HCT116 (cell line): ENCODE data around the gene CCND1. TPM values are rescaled to one million over a fixed set of nuclear protein-coding genes. Genes with fewer than 3 reads are reported as not detected.

Experiments used
- ATAC-seq: fragments of 200-7000 bp; cut with Tn5 transposase; 2 replicates; pipeline ENCODE4 v1.9.1; 2020; ENCODE audit warnings: mild to moderate bottlenecking, moderate library complexity
- BruUV-seq: library from RNA; stranded (reverse); fragments of 400-500 nt; replicated peaks from 2 replicates; lab custom pipeline; 2021; lab: Mats Ljungman, UMichigan
- CTCF ChIA-PET: fragments of 300-600 bp; sonication (Branson Sonifier 250); formaldehyde crosslinking; loops from one replicate; lab custom pipeline; 2021; ENCODE audit warnings: antibody characterized with exemption; lab: Charles Lee
- POLR2A ChIA-PET: fragments of 300-600, 350-600 bp; sonication (Branson Sonifier 250); formaldehyde crosslinking; loops from one replicate; lab custom pipeline; 2021; ENCODE audit warnings: antibody characterized with exemption; lab: Charles Lee
- RAD21 ChIA-PET, 2 experiments: fragments of 300-600 bp; sonication (Branson Sonifier 250); formaldehyde crosslinking; loops; one replicate each; lab custom pipeline; 2023; ENCODE audit warnings: low total read pairs in 2 of 2; ENCODE audit not compliant: uncharacterized antibody in 2 of 2, unreplicated experiment in 2 of 2, low non-redundant PET in 1 of 2; lab: Charles Lee
- DNase-seq: peaks from one replicate; pipeline ENCODE4 v3.0.0-alpha.2; 2010; ENCODE audit warnings: low read depth, low spot score
- H2AFZ ChIP-seq: fragments of 200-600 bp; shearing (Covaris generic), sonication (generic); 2 replicates; pipeline ENCODE4 v1.6.1; 2017; ENCODE audit warnings: low read depth, mixed run types, mixed read lengths, antibody characterized with exemption, low read length; ENCODE audit not compliant: poor library complexity, severe bottlenecking
- H3K27ac ChIP-seq: 2 replicates; pipeline ENCODE4 v1.5.1; 2012; ENCODE audit warnings: low read depth, low read length
- H3K27me3 ChIP-seq: fragments of 200-600 bp; sonication (generic); 2 replicates; pipeline ENCODE4 v1.6.1; 2016; ENCODE audit warnings: mixed run types, low read length, mixed read lengths; ENCODE audit not compliant: insufficient read depth
- H3K36me3 ChIP-seq, 2 experiments: fragments of 200-500 bp in 1 of 2; fragments of 200-600 bp in 1 of 2; sonication (Bioruptor generic) in 1 of 2; sonication (generic) in 1 of 2; 2 replicates each; pipeline versions ENCODE4 v1.5.1 to v1.6.1; 2014 to 2016; ENCODE audit warnings: low read length in 2 of 2, inconsistent platforms in 1 of 2, mixed read lengths in 1 of 2, mixed run types in 1 of 2; ENCODE audit not compliant: insufficient read depth in 2 of 2, control insufficient read depth in 1 of 2
- H3K4me1 ChIP-seq, 2 experiments: fragments of 200-600 bp in 1 of 2; sonication (generic) in 1 of 2; 2 replicates each; pipeline versions ENCODE4 v1.5.1 to v1.6.1; 2012 to 2017; ENCODE audit warnings: low read length in 2 of 2, inconsistent platforms in 1 of 2, mild to moderate bottlenecking in 1 of 2, mixed read lengths in 1 of 2, mixed run types in 1 of 2, moderate library complexity in 1 of 2; ENCODE audit not compliant: insufficient read depth in 2 of 2, control insufficient read depth in 1 of 2
- H3K4me2 ChIP-seq: fragments of 200-600 bp; sonication (generic); 2 replicates; pipeline ENCODE4 v1.6.1; 2017; ENCODE audit warnings: mixed run types, low read length, mixed read lengths
- H3K4me3 ChIP-seq, 2 experiments: fragments of 200-600 bp in 1 of 2; sonication (generic) in 1 of 2; replicated peaks in 1 of 2; 2 replicates each; pipeline ENCODE4 v1.5.1; 2011 to 2016; ENCODE audit warnings: low read length in 2 of 2, control low read depth in 1 of 2, low read depth in 1 of 2, mild to moderate bottlenecking in 1 of 2, mixed read lengths in 1 of 2, mixed run types in 1 of 2
- H3K79me2 ChIP-seq: fragments of 200-600 bp; sonication (generic); 2 replicates; pipeline ENCODE4 v1.6.1; 2017; ENCODE audit warnings: mild to moderate bottlenecking, mixed run types, low read length, moderate library complexity, mixed read lengths; ENCODE audit not compliant: insufficient read depth
- H3K9ac ChIP-seq: fragments of 200-600 bp; sonication (generic); 2 replicates; pipeline ENCODE4 v1.6.1; 2016; ENCODE audit warnings: low read length, mixed read lengths
- H3K9me2 ChIP-seq: fragments of 200-600 bp; sonication (generic), shearing (Covaris generic); 2 replicates; pipeline ENCODE4 v1.6.1; 2017; ENCODE audit warnings: mixed run types, mild to moderate bottlenecking, moderate library complexity; ENCODE audit not compliant: insufficient read depth
- H3K9me3 ChIP-seq, 2 experiments: fragments of 200-500 bp in 1 of 2; fragments of 200-600 bp in 1 of 2; sonication (Bioruptor generic) in 1 of 2; sonication (generic) in 1 of 2; 2 replicates each; pipeline ENCODE4 v1.6.1; 2014 to 2017; ENCODE audit warnings: low read length in 2 of 2, mixed read lengths in 2 of 2, inconsistent platforms in 1 of 2, low read depth in 1 of 2, mild to moderate bottlenecking in 1 of 2, mixed run types in 1 of 2, moderate library complexity in 1 of 2; ENCODE audit not compliant: control insufficient read depth in 1 of 2, insufficient read depth in 1 of 2
- H4K20me1 ChIP-seq: fragments of 200-600 bp; sonication (generic), shearing (Covaris generic); 2 replicates; pipeline ENCODE4 v1.6.1; 2017; ENCODE audit warnings: mixed run types, mild to moderate bottlenecking, moderate library complexity; ENCODE audit not compliant: insufficient read depth
- CBX3 ChIP-seq: IDR thresholded peaks from 2 replicates; pipeline ENCODE4 v1.6.1; 2012; ENCODE audit warnings: low read depth
- CEBPB ChIP-seq: IDR thresholded peaks from 2 replicates; pipeline ENCODE4 v1.6.1; 2012; ENCODE audit warnings: low read depth
- EGR1 ChIP-seq: IDR thresholded peaks from 2 replicates; pipeline ENCODE4 v1.6.1; 2012; ENCODE audit warnings: low read depth
- EZH2 ChIP-seq: fragments of 200-600 bp; sonication (generic); IDR thresholded peaks from 2 replicates; pipeline ENCODE4 v1.6.1; 2017; ENCODE audit warnings: antibody characterized with exemption, mixed run types
- EZH2phosphoT487 ChIP-seq: fragments of 200-600 bp; IDR thresholded peaks from 2 replicates; pipeline ENCODE4 v1.6.1; 2018; ENCODE audit warnings: antibody characterized with exemption, borderline replicate concordance
- FOSL1 ChIP-seq: IDR thresholded peaks from 2 replicates; pipeline ENCODE4 v1.6.1; 2012; ENCODE audit warnings: low read depth
- JUND ChIP-seq: IDR thresholded peaks from 2 replicates; pipeline ENCODE4 v1.6.1; 2012
- MAX ChIP-seq: IDR thresholded peaks from 2 replicates; pipeline ENCODE4 v1.6.1; 2012
- POLR2AphosphoS5 ChIP-seq: IDR thresholded peaks from 2 replicates; pipeline ENCODE4 v1.6.1; 2011; ENCODE audit warnings: mild to moderate bottlenecking, low read depth, low read length, moderate library complexity
- SIN3A ChIP-seq: IDR thresholded peaks from 2 replicates; pipeline ENCODE4 v1.6.1; 2012; ENCODE audit warnings: low read depth
- SP1 ChIP-seq: IDR thresholded peaks from 2 replicates; pipeline ENCODE4 v1.6.1; 2012; ENCODE audit warnings: low read depth
- TCF7L2 ChIP-seq: IDR thresholded peaks from 2 replicates; pipeline ENCODE4 v1.7.0; 2011; ENCODE audit warnings: borderline replicate concordance, inconsistent platforms; ENCODE audit not compliant: insufficient read depth, insufficient read length; ENCODE audit errors: extremely low read depth
- YY1 ChIP-seq: IDR thresholded peaks from 2 replicates; pipeline ENCODE4 v1.6.1; 2011; ENCODE audit warnings: low read length, low read depth, moderate library complexity, mild to moderate bottlenecking; ENCODE audit not compliant: insufficient replicate concordance; ENCODE audit errors: extremely low read depth
- ZBTB33 ChIP-seq: IDR thresholded peaks from 2 replicates; pipeline ENCODE4 v1.6.1; 2011; ENCODE audit warnings: mild to moderate bottlenecking, low read length, moderate library complexity; ENCODE audit not compliant: insufficient replicate concordance; ENCODE audit errors: extremely low read depth
- ZFX ChIP-seq: fragments of 450-650 bp; IDR thresholded peaks from 2 replicates; pipeline ENCODE4 v1.6.1; 2017
- ZNF274 ChIP-seq: fragments of 200-500 bp; sonication (Bioruptor generic); IDR thresholded peaks from 2 replicates; pipeline ENCODE4 v1.6.1; 2014; ENCODE audit warnings: mild to moderate bottlenecking, low read depth, low read length, inconsistent platforms
- intact Hi-C: fragments of 100-400 bp; cut with micrococcal nuclease; formaldehyde crosslinking; loops from 2 replicates; pipeline ENCODE4 v1.10.0; 2022
- total RNA-seq: library from RNA; stranded (reverse); gene quantifications from one replicate; pipeline ENCODE4 v1.2.1, GENCODE V29; 2021; ENCODE audit not compliant: unreplicated experiment

Gene CCND1
- total RNA-seq, 1 experiment from 2014 or later = 601 TPM

GRCh38 chr11:69655479-69656428, 14.8 kb downstream of the CCND1 start (continued):
- TF ChIP-seq ZBTB33 (no peak), EGR1 (no peak), MAX (no peak), CEBPB (no peak), FOSL1 (no peak), ZFX (no peak), SP1 (no peak)

GRCh38 chr11:69656536-69657455, 15.8 kb downstream of the CCND1 start:
- TF ChIP-seq CEBPB = no peak
- TF ChIP-seq TCF7L2 = no peak
- no peak for TF ChIP-seq ZNF274
- no peak for TF ChIP-seq POLR2AphosphoS5
- TF ChIP-seq SIN3A = no peak
- no peak for TF ChIP-seq ZBTB33
- TF ChIP-seq JUND = no peak
- TF ChIP-seq EZH2 = no peak
- no peak for TF ChIP-seq YY1
- no peak for TF ChIP-seq EZH2phosphoT487
- TF ChIP-seq CBX3 = no peak
- no peaks in the 10 kb centered on the region for H3K9me2 ChIP-seq
- BruUV-seq = no TSS peak
- H3K9me3 ChIP-seq = no peaks in the 10 kb centered on the region
- no peak for DNase-seq
- intact Hi-C loops = no loop called here
- H3K4me1 ChIP-seq = peaks cover 0 to 35% of the 10 kb centered on the region in 2 experiments; a peak in 3 of 4 replicates
- H3K4me2 ChIP-seq = no peak overlapping the region
- POLR2A ChIA-PET = interaction anchor here (1.1 kb wide), 1 partner anchor 364 kb away, joined by 3 read pairs; no protein-coding TSS in a partner anchor
- no peak overlapping the region for H3K27ac ChIP-seq
- no peak for ATAC-seq
- H4K20me1 ChIP-seq = peaks cover 6% of the 10 kb centered on the region; the same call in 1 of the 2 replicates
- H3K36me3 ChIP-seq = peaks cover 11 to 14% of the 10 kb centered on the region in 2 experiments; a peak in 3 of 4 replicates
- no peaks in the 10 kb centered on the region for H3K27me3 ChIP-seq
- CTCF ChIA-PET = no interaction called here
- H3K4me3 ChIP-seq = no peak overlapping the region
- H3K79me2 ChIP-seq = peaks cover 4% of the 10 kb centered on the region; the same call in 1 of the 2 replicates
- H3K9ac ChIP-seq = no peak overlapping the region
- no peak overlapping the region for H2AFZ ChIP-seq
- RAD21 ChIA-PET = no interaction called here
